Calu3 (cell line): Measurements from ENCODE around the gene DGAT2. TPM values are rescaled to one million over a fixed set of nuclear protein-coding genes. Genes with fewer than 3 reads are reported as not detected.

Experiments
- BruUV-seq: library from RNA; stranded (reverse); fragments of 400-500 nt; replicated peaks from 2 replicates; lab custom pipeline; 2021; lab: Mats Ljungman, UMichigan
- CTCF ChIA-PET: fragments of 300-600 bp; sonication (Branson Sonifier 250); formaldehyde crosslinking; loops from one replicate; lab custom pipeline; 2022; ENCODE audit warnings: antibody characterized with exemption; lab: Charles Lee
- DNase-seq: peaks from one replicate; pipeline ENCODE4 v3.0.0; 2022
- H3K27ac Mint-ChIP-seq: one replicate; pipeline ENCODE4 v1.8.0; 2022; ENCODE audit warnings: mixed read lengths; ENCODE audit not compliant: unreplicated experiment
- H3K27me3 Mint-ChIP-seq: one replicate; pipeline ENCODE4 v1.8.0; 2022; ENCODE audit warnings: mixed read lengths; ENCODE audit not compliant: unreplicated experiment
- H3K36me3 Mint-ChIP-seq: one replicate; pipeline ENCODE4 v1.8.0; 2022; ENCODE audit warnings: mild to moderate bottlenecking, moderate library complexity, mixed read lengths; ENCODE audit not compliant: insufficient read depth, unreplicated experiment
- H3K4me1 Mint-ChIP-seq: one replicate; pipeline ENCODE4 v1.8.0; 2022; ENCODE audit warnings: mild to moderate bottlenecking, low read depth, mixed read lengths; ENCODE audit not compliant: unreplicated experiment
- H3K4me3 Mint-ChIP-seq: one replicate; pipeline ENCODE4 v1.8.0; 2022; ENCODE audit warnings: mild to moderate bottlenecking, low read depth, moderate library complexity, mixed read lengths; ENCODE audit not compliant: unreplicated experiment
- H3K9me3 Mint-ChIP-seq: one replicate; pipeline ENCODE4 v1.8.0; 2022; ENCODE audit warnings: low read depth, mixed read lengths; ENCODE audit not compliant: unreplicated experiment
- CTCF ChIP-seq: fragments of 200-600 bp; IDR thresholded peaks from one replicate; pipeline ENCODE4 v1.8.0; 2022; ENCODE audit warnings: antibody characterized with exemption; ENCODE audit not compliant: unreplicated experiment
- intact Hi-C: fragments of 100-400 bp; cut with micrococcal nuclease; formaldehyde crosslinking; loops from one replicate; pipeline ENCODE4 v1.10.0; 2022; ENCODE audit not compliant: unreplicated experiment
- total RNA-seq: library from RNA; stranded (reverse); gene quantifications from 2 replicates; pipeline ENCODE4 v1.2.3, GENCODE V29; 2022

Gene DGAT2
- total RNA-seq, 1 experiment from 2014 or later, result 3.9 TPM

GRCh38 chr11:75771646-75772410 is 3.2 kb downstream of the DGAT2 start:
- H3K4me3 Mint-ChIP-seq, result no peak overlapping the region
- CTCF ChIA-PET, result no interaction called here
- no peak for DNase-seq
- BruUV-seq, result no TSS peak
- H3K27me3 Mint-ChIP-seq, result peaks cover 19% of the 10 kb centered on the region
- H3K9me3 Mint-ChIP-seq, result no peaks in the 10 kb centered on the region
- no peak for TF ChIP-seq CTCF
- peaks cover 28% of the 10 kb centered on the region for H3K4me1 Mint-ChIP-seq
- H3K27ac Mint-ChIP-seq, result no peak overlapping the region
- H3K36me3 Mint-ChIP-seq, result peaks cover 7% of the 10 kb centered on the region
- intact Hi-C loops, result no loop called here

- BruUV-seq, result no TSS peak
- Mint-ChIP-seq H3K4me1 (peaks cover 27% of the 10 kb centered on the region), H3K4me3 (no peak overlapping the region), H3K36me3 (no peaks in the 10 kb centered on the region), H3K27ac (no peak overlapping the region), H3K9me3 (no peaks in the 10 kb centered on the region), H3K27me3 (peaks cover 19% of the 10 kb centered on the region)
- intact Hi-C loops, result no loop called here
- CTCF ChIA-PET, result no interaction called here
- TF ChIP-seq CTCF, result no peak
- DNase-seq, result no peak
Observed at GRCh38 chr11:75773595-75774353, 5.2 kb downstream of the DGAT2 start.

- Mint-ChIP-seq H3K4me1 (peaks cover 25% of the 10 kb centered on the region), H3K36me3 (no peaks in the 10 kb centered on the region), H3K27ac (no peak overlapping the region), H3K4me3 (no peak overlapping the region), H3K27me3 (peaks cover 10% of the 10 kb centered on the region), H3K9me3 (no peaks in the 10 kb centered on the region)
- CTCF ChIA-PET, result no interaction called here
- BruUV-seq, result no TSS peak
- TF ChIP-seq CTCF, result no peak
- DNase-seq, result no peak
- intact Hi-C loops, result no loop called here
Observed at GRCh38 chr11:75775056-75775455, 6.5 kb downstream of the DGAT2 start.

GRCh38 chr11:75776546-75776945 is 8.0 kb downstream of the DGAT2 start:
- Mint-ChIP-seq H3K9me3 (no peaks in the 10 kb centered on the region), H3K36me3 (no peaks in the 10 kb centered on the region), H3K27ac (no peak overlapping the region), H3K4me3 (no peak overlapping the region), H3K27me3 (no peaks in the 10 kb centered on the region), H3K4me1 (peaks cover 19% of the 10 kb centered on the region)
- no peak for TF ChIP-seq CTCF
- no TSS peak for BruUV-seq
- no peak for DNase-seq
- intact Hi-C loops, result no loop called here
- CTCF ChIA-PET, result no interaction called here
